IMR-90 (cell line): ENCODE results near the gene ATP9B. TPM values are rescaled to one million over a fixed set of nuclear protein-coding genes. Genes with fewer than 3 reads are reported as not detected.

Experiments used
- ATAC-seq: fragments of 200-7000 bp; cut with Tn5 transposase; 2 replicates; pipeline ENCODE4 v1.9.1; 2020; ENCODE audit warnings: low read depth, mild to moderate bottlenecking, moderate library complexity
- BruUV-seq: library from RNA; stranded (reverse); fragments of 400-500 nt; replicated peaks from 2 replicates; lab custom pipeline; 2021; lab: Mats Ljungman, UMichigan
- CTCF ChIA-PET: fragments of 300-600 bp; formaldehyde crosslinking; extraction: SDS; loops from one replicate; lab custom pipeline; 2021; ENCODE audit warnings: antibody characterized with exemption; lab: Yijun Ruan, JAX
- POLR2A ChIA-PET: fragments of 300-600 bp; sonication (Branson Sonifier 250); formaldehyde crosslinking; loops from one replicate; lab custom pipeline; 2022; ENCODE audit warnings: antibody characterized with exemption; ENCODE audit not compliant: unreplicated experiment; lab: Charles Lee
- DNase-seq: peaks from one replicate; pipeline ENCODE4 v3.0.0; 2013
- H2AFZ ChIP-seq: replicated peaks from 2 replicates; pipeline ENCODE3; 2013; ENCODE audit warnings: low read length, mild to moderate bottlenecking; ENCODE audit not compliant: poor library complexity
- H2AK5ac ChIP-seq: 2 replicates; pipeline ENCODE4 v1.6.1; 2013; ENCODE audit warnings: low read depth, low read length, inconsistent platforms
- H2AK9ac ChIP-seq: replicated peaks from 2 replicates; pipeline ENCODE3; 2013; ENCODE audit warnings: mild to moderate bottlenecking, low read depth, low read length, moderate library complexity; ENCODE audit not compliant: poor library complexity
- H2BK120ac ChIP-seq: 2 replicates; pipeline ENCODE4 v1.6.1; 2013; ENCODE audit warnings: low read depth, low read length, inconsistent platforms
- H2BK15ac ChIP-seq: 3 replicates; pipeline ENCODE4 v1.6.1; 2013; ENCODE audit warnings: low read depth, low read length, inconsistent platforms
- H2BK20ac ChIP-seq: 2 replicates; pipeline ENCODE4 v1.6.1; 2013; ENCODE audit warnings: low read depth, mild to moderate bottlenecking, inconsistent platforms, low read length, moderate library complexity
- H2BK5ac ChIP-seq: 2 replicates; pipeline ENCODE4 v1.6.1; 2013; ENCODE audit warnings: mild to moderate bottlenecking, low read depth, low read length, inconsistent platforms; ENCODE audit not compliant: poor library complexity, severe bottlenecking
- H3K14ac ChIP-seq: replicated peaks from 2 replicates; pipeline ENCODE4 v1.6.1; 2013; ENCODE audit warnings: low read depth, low read length, inconsistent platforms
- H3K18ac ChIP-seq: 2 replicates; pipeline ENCODE4 v1.6.1; 2013; ENCODE audit warnings: low read depth, low read length, control low read depth
- H3K23ac ChIP-seq: 2 replicates; pipeline ENCODE4 v1.6.1; 2013; ENCODE audit warnings: low read depth, low read length, inconsistent platforms
- H3K27ac ChIP-seq: 2 replicates; pipeline ENCODE4 v1.5.1; 2013; ENCODE audit warnings: mild to moderate bottlenecking, control low read depth, low read length; ENCODE audit not compliant: insufficient read depth
- H3K27me3 ChIP-seq: 2 replicates; pipeline ENCODE4 v1.6.1; 2013; ENCODE audit warnings: low read length; ENCODE audit not compliant: control insufficient read depth, insufficient read depth
- H3K36me3 ChIP-seq: 2 replicates; pipeline ENCODE4 v1.6.1; 2013; ENCODE audit warnings: low read length, mixed read lengths; ENCODE audit not compliant: control insufficient read depth, insufficient read depth
- H3K4ac ChIP-seq: 2 replicates; pipeline ENCODE4 v1.6.1; 2013; ENCODE audit warnings: low read depth, low read length, inconsistent platforms
- H3K4me1 ChIP-seq: 2 replicates; pipeline ENCODE4 v1.6.1; 2013; ENCODE audit warnings: low read length, mixed read lengths; ENCODE audit not compliant: control insufficient read depth, insufficient read depth
- H3K4me2 ChIP-seq: 2 replicates; pipeline ENCODE4 v1.6.1; 2013; ENCODE audit warnings: low read depth, mild to moderate bottlenecking, control low read depth, low read length, moderate library complexity
- H3K4me3 ChIP-seq: 2 replicates; pipeline ENCODE4 v1.5.1; 2013; ENCODE audit warnings: low read depth, mild to moderate bottlenecking, control low read depth, low read length, moderate library complexity; ENCODE audit not compliant: insufficient read depth
- H3K56ac ChIP-seq: 2 replicates; pipeline ENCODE4 v1.6.1; 2013; ENCODE audit warnings: low read length, inconsistent platforms; ENCODE audit not compliant: insufficient read depth; ENCODE audit errors: extremely low read depth
- H3K79me1 ChIP-seq, 2 experiments: 2 replicates each; pipeline ENCODE4 v1.6.1; 2013; ENCODE audit warnings: low read length in 2 of 2, inconsistent platforms in 1 of 2, low read depth in 1 of 2
- H3K9ac ChIP-seq: 2 replicates; pipeline ENCODE4 v1.6.1; 2013; ENCODE audit warnings: low read depth, low read length, control low read depth
- H3K9me1 ChIP-seq: 2 replicates; pipeline ENCODE4 v1.6.1; 2013; ENCODE audit warnings: low read length, inconsistent platforms; ENCODE audit not compliant: insufficient read depth
- H3K9me3 ChIP-seq: 2 replicates; pipeline ENCODE4 v1.6.1; 2013; ENCODE audit warnings: low read length; ENCODE audit not compliant: control insufficient read depth, insufficient read depth
- H4K20me1 ChIP-seq: 2 replicates; pipeline ENCODE4 v1.6.1; 2013; ENCODE audit warnings: low read length, inconsistent platforms; ENCODE audit not compliant: insufficient read depth
- H4K5ac ChIP-seq: 2 replicates; pipeline ENCODE4 v1.6.1; 2013; ENCODE audit warnings: mild to moderate bottlenecking, low read depth, low read length, control low read depth
- H4K8ac ChIP-seq, 2 experiments: 2 replicates each; pipeline ENCODE4 v1.6.1; 2013; ENCODE audit warnings: low read depth in 2 of 2, low read length in 2 of 2, control low read depth in 1 of 2, inconsistent platforms in 1 of 2
- H4K91ac ChIP-seq: 2 replicates; pipeline ENCODE4 v1.6.1; 2013; ENCODE audit warnings: low read depth, low read length, inconsistent platforms; ENCODE audit not compliant: insufficient read depth
- BHLHE40 ChIP-seq: fragments of 150-350 bp; IDR thresholded peaks from 2 replicates; pipeline ENCODE4 v1.6.1; 2016; ENCODE audit warnings: mild to moderate bottlenecking, low read depth, low read length
- CHD1 ChIP-seq: IDR thresholded peaks from 2 replicates; pipeline ENCODE4 v1.6.1; 2012; ENCODE audit warnings: low read depth, low read length, improper control_type of control experiment
- CTCF ChIP-seq: conservative IDR thresholded peaks from 2 replicates; pipeline ENCODE4 v1.5.1; 2012; ENCODE audit warnings: mild to moderate bottlenecking, low read depth, low read length, improper control_type of control experiment
- FOS ChIP-seq: fragments of 150-350 bp; IDR thresholded peaks from 2 replicates; pipeline ENCODE4 v1.6.1; 2016; ENCODE audit warnings: low read depth, low read length
- MAFK ChIP-seq: IDR thresholded peaks from 2 replicates; pipeline ENCODE4 v1.6.1; 2012; ENCODE audit warnings: low read depth, low read length, improper control_type of control experiment
- MXI1 ChIP-seq: IDR thresholded peaks from 2 replicates; pipeline ENCODE4 v1.6.1; 2012; ENCODE audit warnings: low read depth, mild to moderate bottlenecking, low read length, moderate library complexity, borderline replicate concordance
- POLR2A ChIP-seq: IDR thresholded peaks from 2 replicates; pipeline ENCODE4 v1.6.1; 2012; ENCODE audit warnings: mild to moderate bottlenecking, low read depth, low read length
- RCOR1 ChIP-seq: IDR thresholded peaks from 2 replicates; pipeline ENCODE4 v1.6.1; 2012; ENCODE audit warnings: mild to moderate bottlenecking, low read length, improper control_type of control experiment; ENCODE audit not compliant: insufficient replicate concordance
- RFX5 ChIP-seq: IDR thresholded peaks from 2 replicates; pipeline ENCODE4 v1.8.0; 2012; ENCODE audit warnings: low read depth, mild to moderate bottlenecking, low read length, moderate library complexity
- SMC3 ChIP-seq: fragments of 150-350 bp; IDR thresholded peaks from 2 replicates; pipeline ENCODE4 v1.6.1; 2016; ENCODE audit warnings: low read depth, mild to moderate bottlenecking, antibody characterized with exemption, low read length, moderate library complexity
- WGBS, 2 experiments: methylation state at CpG; one replicate each; pipeline versions ENCODE4 v1.1.5 to v1.1.7; 2013; ENCODE audit warnings: missing lambda C conversion rate in 2 of 2; ENCODE audit not compliant: insufficient read length in 1 of 2; ENCODE audit errors: extremely low coverage in 2 of 2; 5-methylcytosine and 5-hydroxymethylcytosine counted together
- dilution Hi-C: fragments of 300-500 bp; cut with HindIII; formaldehyde crosslinking; loops from one replicate; pipeline ENCODE4 v1.14.3; 2018; ENCODE audit warnings: low sequenced_read_pairs; ENCODE audit not compliant: unreplicated experiment
- in situ Hi-C: fragments of 300-500 bp; cut with MboI; formaldehyde crosslinking; loops from 3 replicates; pipeline ENCODE4 v1.14.3; 2019; ENCODE audit warnings: low sequenced_read_pairs, inconsistent platforms, mixed read lengths
- intact Hi-C: fragments of 100-400 bp; cut with micrococcal nuclease; formaldehyde crosslinking; loops from 2 replicates; pipeline ENCODE4 v1.10.0; 2022
- polyA plus RNA-seq, 3 experiments: library from polyadenylated mRNA; depleted of rRNA; stranded (reverse); fragments of >200 nt; gene quantifications; 2 replicates each; pipeline ENCODE4 v1.2.3, GENCODE V29; 2012; ENCODE audit warnings: low replicate concordance in 1 of 3
- total RNA-seq: library from RNA; depleted of rRNA; stranded (reverse); fragments of >200 nt; gene quantifications from 2 replicates; pipeline ENCODE4 v1.2.3, GENCODE V29; 2012
- TF ChIP-seq, protein P1 (sequence below): fragments of 150-350 bp; IDR thresholded peaks from 2 replicates; pipeline ENCODE4 v1.6.1; 2016; ENCODE audit warnings: low read depth, mild to moderate bottlenecking, low read length, moderate library complexity, borderline replicate concordance

The ATP9B gene
- total and polyA plus RNA-seq, 2 of the 4 experiments (the other 2 are of a cell fraction) = 11.0 to 11.5 TPM

DNA sequence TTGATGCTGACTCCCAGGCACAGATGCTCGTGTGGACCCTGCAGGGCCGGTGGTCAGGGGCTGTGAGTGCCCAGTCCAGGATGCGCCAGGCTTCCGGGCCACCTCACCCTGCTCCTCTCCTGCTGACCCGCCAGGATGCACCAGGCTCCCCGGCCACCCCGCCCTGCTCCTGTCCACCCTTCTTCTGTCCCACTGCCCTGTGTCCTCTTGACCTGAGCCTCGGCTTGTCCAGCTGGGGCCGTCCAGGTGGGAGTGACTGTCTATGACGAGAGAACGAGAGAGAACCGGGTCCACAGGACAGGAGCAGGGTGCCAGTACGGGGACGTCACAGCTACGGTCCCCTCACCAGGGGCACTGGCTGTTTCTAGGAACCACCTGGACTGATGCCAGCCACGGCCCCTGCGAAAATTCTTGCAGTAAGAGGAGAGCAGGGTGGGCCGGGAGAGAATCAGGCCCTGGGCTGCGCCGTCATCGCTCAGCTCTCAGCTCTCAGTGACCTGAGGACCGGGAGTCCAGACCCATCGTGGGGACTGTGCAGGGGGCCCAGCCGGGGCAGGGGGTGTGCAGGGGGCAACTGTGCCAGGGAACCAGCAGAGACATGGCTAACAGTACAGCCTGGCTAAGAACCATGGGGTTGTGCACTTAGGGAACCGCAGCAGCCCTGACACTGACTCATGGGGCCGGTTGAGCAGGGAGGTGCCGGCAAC, 313.6 kb downstream of the ATP9B start:
- H3K9ac ChIP-seq = no peak overlapping the region
- no peak overlapping the region for H3K14ac ChIP-seq
- H3K9me3 ChIP-seq = no peaks in the 10 kb centered on the region
- H2BK120ac ChIP-seq = no peak overlapping the region
- H2AK5ac ChIP-seq = no peak overlapping the region
- H3K9me1 ChIP-seq = no peaks in the 10 kb centered on the region
- no peak overlapping the region for H4K8ac ChIP-seq
- no TSS peak for BruUV-seq
- no peaks in the 10 kb centered on the region for H3K79me1 ChIP-seq
- H4K5ac ChIP-seq = no peak overlapping the region
- CTCF ChIA-PET = no interaction called here
- H3K18ac ChIP-seq = no peak overlapping the region
- DNase-seq = no peak
- ATAC-seq = no peak
- H3K23ac ChIP-seq = no peak overlapping the region
- no peak overlapping the region for H3K4me2 ChIP-seq
- POLR2A ChIA-PET = no interaction called here
- H3K4me1 ChIP-seq = peaks cover 3% of the 10 kb centered on the region; the same call in 1 of the 2 replicates
- intact Hi-C loops (no loop called here), in situ Hi-C loops (no loop called here), dilution Hi-C loops (no loop called here)
- peaks cover 5% of the 10 kb centered on the region; the same call in 1 of the 2 replicates for H4K20me1 ChIP-seq
- H3K4ac ChIP-seq = no peak overlapping the region
- H2AFZ ChIP-seq = no peak overlapping the region
- H3K4me3 ChIP-seq = no peak overlapping the region
- H3K36me3 ChIP-seq = no peaks in the 10 kb centered on the region
- TF ChIP-seq MAFK = no peak
- TF ChIP-seq, protein P1, sequence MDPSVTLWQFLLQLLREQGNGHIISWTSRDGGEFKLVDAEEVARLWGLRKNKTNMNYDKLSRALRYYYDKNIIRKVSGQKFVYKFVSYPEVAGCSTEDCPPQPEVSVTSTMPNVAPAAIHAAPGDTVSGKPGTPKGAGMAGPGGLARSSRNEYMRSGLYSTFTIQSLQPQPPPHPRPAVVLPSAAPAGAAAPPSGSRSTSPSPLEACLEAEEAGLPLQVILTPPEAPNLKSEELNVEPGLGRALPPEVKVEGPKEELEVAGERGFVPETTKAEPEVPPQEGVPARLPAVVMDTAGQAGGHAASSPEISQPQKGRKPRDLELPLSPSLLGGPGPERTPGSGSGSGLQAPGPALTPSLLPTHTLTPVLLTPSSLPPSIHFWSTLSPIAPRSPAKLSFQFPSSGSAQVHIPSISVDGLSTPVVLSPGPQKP = no peak
- no peak for TF ChIP-seq SMC3
- TF ChIP-seq CTCF = no peak
- no peak for TF ChIP-seq BHLHE40
- no peak for TF ChIP-seq CHD1
- TF ChIP-seq RFX5 = no peak
- TF ChIP-seq FOS = no peak
- no peak for TF ChIP-seq RCOR1
- TF ChIP-seq POLR2A = no peak
- TF ChIP-seq MXI1 = no peak
- no peaks in the 10 kb centered on the region; the same call in 1 of the 2 replicates for H3K27me3 ChIP-seq
- H2BK20ac ChIP-seq = no peak overlapping the region
- no peak overlapping the region for H2BK15ac ChIP-seq
- 71% methylated on average over 13 of the region's 27 CpGs; no CpG with 5 or more reads in 1 of the 2 experiments for WGBS, 2 experiments
- H3K56ac ChIP-seq = no peak overlapping the region
- no peak overlapping the region for H2BK5ac ChIP-seq
- no peak overlapping the region for H4K91ac ChIP-seq
- no peak overlapping the region for H2AK9ac ChIP-seq
- H3K27ac ChIP-seq = no peak overlapping the region
